ENCODE data around the gene HOXC6.

Gene HOXC6

GRCh38 chr12:54002915-54003389 is 25.3 kb upstream of the HOXC6 start:
- no peak for FAIRE-seq

GRCh38 chr12:54003625-54004024 is 24.6 kb upstream of the HOXC6 start:
- no peak for FAIRE-seq

DNA sequence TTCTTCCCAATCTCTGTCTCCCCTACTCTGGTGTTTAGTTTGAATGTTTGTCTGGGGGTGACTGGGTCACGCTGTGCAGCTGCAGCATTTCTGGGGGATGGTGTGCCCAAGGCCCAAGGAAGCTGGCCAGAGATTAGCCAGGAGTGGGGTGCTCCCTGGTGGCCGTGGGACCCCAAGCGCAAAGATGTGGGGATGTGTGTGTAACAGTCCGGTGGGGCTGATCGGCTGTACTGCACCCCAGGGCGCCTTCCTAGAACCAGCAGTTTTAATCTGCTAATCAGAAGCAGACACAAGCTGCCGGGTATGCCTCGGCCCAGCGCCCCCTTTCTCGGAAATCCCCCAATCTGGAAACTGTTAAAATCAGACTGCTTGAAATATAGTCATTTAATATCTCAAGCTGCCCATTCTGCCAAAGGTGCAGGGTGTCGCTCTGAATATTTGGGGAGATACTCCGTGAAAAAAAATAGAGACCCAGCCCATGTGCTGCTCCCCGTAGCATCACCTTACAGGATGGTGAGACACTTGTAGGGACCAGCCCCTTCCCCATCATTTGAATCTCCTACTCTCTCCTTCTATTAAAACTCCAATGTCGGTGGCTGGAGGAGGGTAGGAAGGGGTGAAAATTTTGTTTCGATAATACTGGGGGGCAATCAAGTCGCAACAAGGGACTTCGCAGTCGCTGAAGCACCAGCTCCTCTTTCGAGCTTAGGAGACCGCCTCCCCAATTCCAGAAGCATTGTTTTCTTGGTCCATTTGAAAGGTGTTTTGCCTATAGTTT is 24.0 kb upstream of the HOXC6 start:
- FAIRE-seq = no peak

DNA sequence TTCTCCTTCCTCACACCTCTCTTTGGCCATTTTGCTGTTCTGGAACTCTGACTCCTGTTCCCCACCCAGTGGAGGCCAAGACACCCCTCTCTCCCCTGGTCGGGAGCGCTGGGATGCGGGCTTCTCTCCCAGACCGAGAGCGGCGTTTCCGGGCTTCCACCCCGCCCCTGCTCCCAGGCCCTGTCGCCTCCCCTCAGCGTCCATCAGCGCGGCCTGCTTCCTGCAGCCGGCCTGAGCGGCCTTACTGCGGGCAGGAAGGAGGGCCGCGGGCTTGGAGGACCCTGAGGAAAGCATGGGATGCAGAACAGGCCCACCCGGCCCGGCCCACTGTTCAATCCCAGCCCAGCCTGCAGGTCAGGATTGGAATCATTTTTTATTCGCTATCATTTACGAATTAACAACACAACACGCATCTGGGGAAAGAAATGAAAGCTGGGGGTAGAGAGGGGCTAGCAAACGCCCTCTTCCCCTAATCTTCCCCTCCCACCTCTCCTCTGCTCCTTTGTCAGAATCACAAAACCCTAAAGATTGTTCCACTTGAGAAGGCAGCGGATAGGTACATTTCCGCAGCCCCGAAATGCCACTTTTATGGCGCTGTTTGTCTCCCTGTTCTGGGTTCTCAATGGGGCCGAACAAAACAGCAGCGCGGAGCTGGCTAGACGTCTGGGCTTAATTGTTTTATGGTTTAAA is 23.3 kb upstream of the HOXC6 start:
- no peak for FAIRE-seq

GRCh38 chr12:54005531-54005852 is 22.7 kb upstream of the HOXC6 start:
- no peak for FAIRE-seq

- no peak for FAIRE-seq
These were observed 22.2 kb upstream of the HOXC6 start for GRCh38 chr12:54005853-54006558.

DNA sequence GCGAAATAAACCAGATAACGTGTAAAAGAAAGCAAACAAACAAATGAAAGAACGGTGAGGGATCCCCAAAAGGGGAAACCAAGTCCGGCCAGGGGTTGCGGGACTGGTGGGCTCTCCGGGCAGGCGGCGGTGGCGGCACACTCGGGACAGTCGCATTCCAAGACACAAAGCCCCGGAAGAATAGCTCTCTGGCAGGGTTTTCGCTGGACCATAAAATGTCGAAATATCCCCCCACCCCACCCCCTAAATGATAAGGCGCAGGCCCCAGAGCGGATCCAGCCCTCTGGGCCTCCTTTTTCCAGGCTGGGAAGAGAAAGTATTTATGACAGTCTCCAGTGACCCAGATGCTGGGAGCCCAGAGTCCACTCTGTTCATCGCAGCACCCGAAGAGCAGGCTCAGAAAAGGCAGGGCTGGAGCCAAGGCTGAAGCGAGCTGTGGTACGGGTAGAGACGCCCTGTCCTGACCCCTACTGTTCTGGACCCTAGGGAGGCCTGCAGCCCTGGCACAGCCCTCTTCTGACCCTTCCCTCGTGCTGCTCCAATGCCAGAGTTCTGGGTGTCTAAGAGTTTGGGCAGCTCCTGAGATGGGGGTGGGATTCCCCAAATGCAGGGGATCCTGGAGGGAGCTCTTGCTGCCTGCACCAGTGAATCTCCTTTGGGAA is 21.6 kb upstream of the HOXC6 start:
- FAIRE-seq = no peak

- no peak for FAIRE-seq
These were observed 20.5 kb upstream of the HOXC6 start for GRCh38 chr12:54007538-54008259.

- FAIRE-seq = no peak
These were observed 20.0 kb upstream of the HOXC6 start for GRCh38 chr12:54008260-54008552.

DNA sequence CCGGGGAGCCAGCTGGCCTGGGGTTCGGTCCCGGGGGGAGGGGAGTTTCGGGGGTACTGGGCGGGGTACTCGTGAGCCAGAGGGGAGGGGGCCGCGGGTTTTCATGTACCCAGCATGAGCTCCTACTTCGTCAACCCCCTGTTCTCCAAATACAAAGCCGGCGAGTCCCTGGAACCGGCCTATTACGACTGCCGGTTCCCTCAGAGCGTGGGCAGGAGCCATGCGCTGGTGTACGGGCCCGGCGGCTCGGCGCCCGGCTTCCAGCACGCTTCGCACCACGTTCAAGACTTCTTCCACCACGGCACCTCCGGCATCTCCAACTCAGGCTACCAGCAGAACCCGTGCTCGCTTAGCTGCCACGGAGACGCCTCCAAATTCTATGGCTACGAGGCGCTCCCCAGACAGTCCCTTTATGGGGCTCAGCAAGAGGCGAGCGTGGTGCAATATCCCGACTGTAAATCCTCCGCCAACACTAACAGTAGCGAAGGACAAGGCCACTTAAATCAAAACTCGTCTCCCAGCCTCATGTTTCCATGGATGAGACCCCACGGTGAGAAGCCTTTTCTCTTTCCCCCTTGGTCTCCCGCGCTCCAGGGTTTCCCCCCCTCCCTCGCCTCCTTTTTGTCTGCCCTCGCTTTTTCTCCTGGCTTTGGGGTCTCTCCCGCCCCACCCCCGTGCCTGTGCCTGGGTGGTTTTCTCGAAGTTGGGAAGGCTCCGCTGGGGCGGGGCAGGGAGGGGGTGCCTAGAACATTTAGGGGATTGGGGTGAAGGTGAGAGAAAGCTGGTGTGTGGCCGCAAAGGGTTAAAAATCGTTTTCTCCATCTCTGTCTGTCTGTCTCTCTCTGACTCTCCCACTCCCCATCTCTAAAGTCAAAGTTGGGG is 18.8 kb upstream of the HOXC6 start:
- FAIRE-seq = no peak

DNA sequence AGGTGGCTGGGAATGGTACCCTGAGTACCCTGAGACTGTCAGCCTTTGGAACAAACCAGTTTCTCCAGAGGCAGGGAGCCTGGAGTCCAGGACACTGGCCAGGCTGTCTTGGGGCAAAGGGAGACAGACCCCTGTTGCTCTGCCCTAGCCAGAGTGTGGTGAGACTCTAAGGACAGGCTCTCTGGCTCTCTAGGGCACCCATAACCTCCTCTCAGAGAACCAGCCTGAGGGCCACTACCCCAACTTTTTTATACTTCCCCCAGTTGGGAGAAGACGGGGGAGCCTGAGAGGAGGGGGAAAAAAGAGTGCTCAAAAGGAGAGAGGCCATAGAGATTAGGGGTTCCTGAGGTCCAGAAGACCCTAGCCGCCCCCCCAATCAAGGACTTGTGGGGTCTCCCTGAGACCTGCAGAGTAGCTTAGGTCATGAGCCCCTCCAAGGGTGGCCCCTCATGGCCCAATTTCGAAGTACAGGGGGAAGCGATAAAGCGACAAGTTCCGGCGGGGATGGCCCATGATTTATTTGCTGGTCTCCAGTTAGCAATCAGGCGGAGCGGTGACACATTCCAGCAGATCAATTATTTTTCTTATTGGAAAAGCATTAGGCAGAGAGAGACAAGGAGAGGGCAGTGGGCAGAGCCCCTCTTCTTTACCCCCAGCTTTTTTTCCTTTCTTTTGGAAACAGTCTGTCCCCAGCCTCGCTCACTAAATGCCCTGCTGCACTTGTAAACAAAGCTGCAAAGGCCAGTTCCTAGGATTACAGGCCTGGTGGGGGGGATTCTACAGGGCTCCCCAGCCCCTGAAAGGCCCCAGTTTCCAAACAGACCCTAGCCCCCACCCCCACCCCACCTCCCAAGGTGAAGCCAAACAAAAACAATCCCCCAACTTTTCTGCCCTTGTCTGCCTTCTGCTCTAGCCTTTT is 17.9 kb upstream of the HOXC6 start:
- no peak for FAIRE-seq

DNA sequence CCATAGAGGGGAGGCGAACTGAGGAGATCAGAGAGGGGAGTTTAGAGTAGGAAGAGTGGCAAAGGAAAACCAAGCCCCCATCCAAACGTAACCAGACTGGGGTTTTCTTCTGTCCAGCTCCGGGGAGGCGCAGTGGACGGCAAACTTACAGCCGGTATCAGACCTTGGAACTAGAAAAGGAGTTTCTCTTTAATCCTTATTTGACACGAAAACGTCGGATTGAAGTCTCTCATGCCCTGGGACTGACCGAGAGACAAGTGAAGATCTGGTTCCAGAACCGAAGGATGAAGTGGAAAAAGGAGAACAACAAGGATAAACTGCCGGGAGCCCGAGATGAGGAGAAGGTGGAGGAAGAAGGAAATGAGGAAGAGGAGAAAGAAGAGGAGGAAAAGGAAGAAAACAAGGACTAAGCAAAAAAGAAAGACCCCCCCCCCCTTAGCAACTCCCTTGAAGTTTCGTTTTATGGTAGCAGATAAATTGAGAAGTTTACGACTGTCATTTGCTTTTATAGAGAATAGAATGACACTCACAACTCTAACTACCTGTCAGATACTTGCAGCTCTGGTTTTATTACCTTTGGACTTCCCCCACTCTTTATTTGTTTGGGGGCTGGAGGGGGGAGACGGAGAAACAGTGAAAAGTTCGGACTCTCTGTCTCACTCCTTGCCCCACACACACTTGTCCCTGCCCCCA is 17.1 kb upstream of the HOXC6 start:
- no peak for FAIRE-seq

DNA sequence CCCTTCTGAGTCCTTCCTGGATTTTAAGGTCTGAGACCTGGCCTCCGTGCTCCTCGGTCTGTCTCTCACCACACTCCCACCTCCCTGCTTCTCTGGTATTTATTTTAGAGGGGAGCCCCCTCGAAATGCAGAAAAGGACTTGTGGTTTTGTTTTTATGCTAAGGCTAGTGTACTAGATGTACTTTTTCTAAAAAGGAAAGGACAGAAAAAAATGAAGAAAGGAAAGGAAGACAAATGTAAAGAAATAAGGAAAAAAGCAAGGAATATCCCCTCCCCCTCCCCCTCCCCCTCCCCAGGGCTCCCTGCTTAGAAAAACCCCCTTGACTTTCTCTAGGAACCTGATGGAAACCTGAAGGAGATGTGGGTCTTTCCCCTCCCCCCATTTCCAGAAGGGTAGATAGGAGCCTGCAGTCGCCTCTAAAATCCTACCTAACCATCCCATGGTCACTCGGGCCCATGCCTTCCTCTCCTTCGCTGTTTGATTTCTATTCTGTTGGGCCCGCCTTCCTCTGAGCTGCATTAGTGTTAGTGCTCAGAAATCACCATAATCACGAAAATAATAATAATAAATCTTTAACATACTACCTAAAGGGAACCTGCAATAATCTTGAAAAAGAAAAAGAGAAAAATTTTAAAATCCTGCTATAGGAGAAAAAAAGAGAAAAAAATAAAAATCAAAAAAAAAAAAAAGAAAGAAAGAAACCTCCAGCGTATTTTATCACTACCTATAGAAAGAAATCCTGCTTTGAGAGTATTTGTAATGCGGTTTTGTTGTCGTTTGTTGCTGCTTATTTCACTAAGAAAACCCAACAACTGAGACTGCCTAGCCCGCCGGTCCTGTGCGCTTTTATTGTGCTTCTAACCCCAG is 16.3 kb upstream of the HOXC6 start:
- FAIRE-seq = no peak

- FAIRE-seq = no peak
These were observed 15.4 kb upstream of the HOXC6 start for GRCh38 chr12:54012631-54013409.

DNA sequence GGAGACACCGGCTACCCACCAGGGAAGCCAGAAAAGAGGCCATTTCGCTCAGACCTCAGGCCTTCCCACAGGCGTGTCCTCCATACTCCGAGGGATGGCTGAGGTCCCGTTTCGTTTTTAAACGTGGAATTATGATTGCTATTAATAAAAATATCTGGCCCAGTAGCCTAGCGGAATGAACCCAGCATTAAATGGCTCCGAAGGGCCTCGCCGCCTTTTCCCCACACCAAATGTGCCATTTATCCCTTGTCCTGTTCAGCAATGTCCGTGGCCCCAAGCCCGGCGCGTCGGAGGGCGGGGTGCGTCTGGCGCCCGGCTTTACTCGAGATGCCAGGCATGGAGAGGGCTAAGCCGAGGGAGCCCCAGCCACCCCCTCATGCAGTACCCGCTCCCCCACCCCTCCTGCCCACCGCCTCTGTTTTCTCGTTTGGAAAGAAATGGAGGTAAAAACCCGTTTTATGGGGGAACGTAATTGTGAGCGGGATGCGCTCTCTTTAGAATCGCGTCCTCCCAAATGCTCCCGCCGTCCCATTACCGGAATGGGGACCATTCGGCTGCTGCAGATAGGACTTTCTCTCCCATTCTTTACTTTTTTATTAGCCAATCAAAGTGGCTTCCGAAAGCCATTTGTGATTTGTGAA is 13.7 kb upstream of the HOXC6 start:
- no peak for FAIRE-seq

DNA sequence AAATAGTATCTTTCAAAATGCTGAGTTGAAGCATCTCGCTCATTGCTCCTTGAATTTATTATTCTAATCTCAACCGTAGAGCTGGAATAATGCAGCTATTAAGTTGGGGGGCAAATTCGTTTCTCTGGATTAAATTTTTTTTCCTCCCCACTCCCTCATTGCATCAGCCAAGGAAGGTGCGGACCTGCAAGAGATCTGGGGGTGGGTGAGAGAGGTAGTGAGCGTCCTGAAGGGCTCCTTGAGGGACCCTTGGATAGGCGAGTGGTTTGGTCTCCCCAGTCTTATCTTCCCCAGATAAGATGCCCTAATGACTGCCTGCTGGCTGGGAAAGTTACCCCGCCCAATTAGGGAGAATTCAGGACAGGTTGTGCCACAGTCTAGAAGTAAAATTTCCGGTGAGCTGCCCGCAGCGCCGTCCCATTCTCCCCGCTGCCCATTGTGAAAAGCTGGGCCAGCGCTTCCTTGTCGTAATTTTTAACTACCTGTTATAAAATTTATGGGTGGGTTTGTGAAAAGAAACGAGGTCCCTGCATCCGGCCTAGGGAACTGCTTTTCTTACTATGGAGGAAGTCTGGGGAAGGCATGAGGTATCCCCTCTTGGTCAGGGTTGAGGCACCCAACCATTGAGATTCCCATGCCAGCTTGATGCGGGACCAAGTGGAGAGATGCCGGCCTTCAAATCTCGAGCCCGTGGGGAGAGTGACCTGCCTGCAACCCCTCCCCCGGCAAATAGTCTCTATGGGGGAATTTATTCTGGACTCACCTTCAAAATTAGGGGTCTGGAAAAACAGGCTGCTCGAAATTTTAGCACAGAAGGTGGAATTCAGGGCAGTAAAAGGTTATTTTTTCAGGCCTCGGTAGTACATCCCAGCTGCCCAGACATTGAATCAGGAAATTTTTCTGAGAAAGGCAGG is 13.0 kb upstream of the HOXC6 start:
- no peak for FAIRE-seq

- no peak for FAIRE-seq
These were observed 12.2 kb upstream of the HOXC6 start for GRCh38 chr12:54016051-54016450.

All from islet of Langerhans (tissue), 1 donor.